GM12878 (cell line): Measurements from ENCODE around the gene DXO. TPM values are rescaled to one million over a fixed set of nuclear protein-coding genes. Genes with fewer than 3 reads are reported as not detected.

Experiments used
- ATAC-seq: fragments of 200-7000 bp; cut with Tn5 transposase; 3 replicates; pipeline ENCODE4 v1.9.1; 2020; ENCODE audit warnings: mild to moderate bottlenecking, moderate library complexity
- BruUV-seq: library from RNA; stranded (reverse); fragments of 400-500 nt; replicated peaks from 2 replicates; lab custom pipeline; 2021; lab: Mats Ljungman, UMichigan
- CTCF ChIA-PET: fragments of 300-600 bp; sonication (Branson Sonifier 250); formaldehyde crosslinking; extraction: SDS; loops from one replicate; lab custom pipeline; 2021; ENCODE audit warnings: inconsistent platforms; lab: Yijun Ruan, JAX
- POLR2A ChIA-PET: fragments of 350-600 bp; formaldehyde crosslinking; extraction: SDS; loops from one replicate; lab custom pipeline; 2021; ENCODE audit warnings: inconsistent platforms; lab: Charles Lee
- RAD21 ChIA-PET: fragments of 300-600 bp; sonication (Branson Sonifier 250); formaldehyde crosslinking; loops from one replicate; lab custom pipeline; 2023; ENCODE audit warnings: antibody characterized with exemption; ENCODE audit not compliant: unreplicated experiment; lab: Charles Lee
- SMC1A ChIA-PET: fragments of 300-600 bp; sonication (Branson Sonifier 250); formaldehyde crosslinking; loops from one replicate; lab custom pipeline; 2023; ENCODE audit not compliant: unreplicated experiment, uncharacterized antibody; lab: Charles Lee
- DNase-seq: peaks from one replicate; pipeline ENCODE4 v3.0.0-alpha.2; 2011; ENCODE audit warnings: low read depth, low spot score
- FAIRE-seq: peaks from 3 replicates; lab custom pipeline; 2011; peaks lifted over from hg19 to GRCh38; lab: Jason Lieb, UNC
- H2AFZ ChIP-seq: 2 replicates; pipeline ENCODE4 v1.6.0; 2011; ENCODE audit warnings: low read depth, low read length, control low read depth; ENCODE audit not compliant: control insufficient read depth
- H3K27ac ChIP-seq: 2 replicates; pipeline ENCODE4 v1.5.1; 2011; ENCODE audit warnings: control low read depth; ENCODE audit not compliant: control insufficient read depth, insufficient read depth
- H3K27me3 ChIP-seq, 2 experiments: replicated peaks in 1 of 2; 2 replicates each; pipeline versions ENCODE4 v1.6.0 to v1.6.1; 2011; ENCODE audit warnings: low read length in 1 of 2; ENCODE audit not compliant: control insufficient read depth in 2 of 2, insufficient read depth in 2 of 2
- H3K36me3 ChIP-seq, 2 experiments: 2 replicates each; pipeline ENCODE4 v1.5.1; 2011; ENCODE audit warnings: low read length in 1 of 2; ENCODE audit not compliant: control insufficient read depth in 2 of 2, insufficient read depth in 2 of 2
- H3K4me1 ChIP-seq: 2 replicates; pipeline ENCODE4 v1.6.1; 2011; ENCODE audit warnings: mild to moderate bottlenecking, low read length, moderate library complexity, mixed read lengths; ENCODE audit not compliant: control insufficient read depth, insufficient read depth
- H3K4me2 ChIP-seq: 2 replicates; pipeline ENCODE4 v1.6.0; 2011; ENCODE audit warnings: control low read depth; ENCODE audit not compliant: control insufficient read depth, insufficient read depth
- H3K4me3 ChIP-seq: fragments of 200-600 bp; sonication (generic); 2 replicates; pipeline ENCODE4 v1.5.1; 2016
- H3K79me2 ChIP-seq: 2 replicates; pipeline ENCODE4 v1.6.0; 2011; ENCODE audit warnings: low read length; ENCODE audit not compliant: control insufficient read depth, insufficient read depth
- H3K9ac ChIP-seq: 2 replicates; pipeline ENCODE4 v1.8.0; 2011; ENCODE audit warnings: low read length, control low read depth, mixed read lengths; ENCODE audit not compliant: control insufficient read depth, insufficient read depth
- H3K9me3 ChIP-seq: replicated peaks from 3 replicates; pipeline ENCODE4 v1.5.1; 2011; ENCODE audit warnings: mild to moderate bottlenecking, low read length; ENCODE audit not compliant: control insufficient read depth, insufficient read depth
- H4K20me1 ChIP-seq: 2 replicates; pipeline ENCODE4 v1.6.0; 2011; ENCODE audit not compliant: control insufficient read depth, insufficient read depth
- NR2C1 ChIP-seq: fragments of 450-650 bp; IDR thresholded peaks from 2 replicates; pipeline ENCODE4 v1.6.1; 2017; ENCODE audit warnings: antibody characterized with exemption, mild to moderate bottlenecking, moderate library complexity
- NRF1 ChIP-seq: conservative IDR thresholded peaks from 2 replicates; pipeline ENCODE4 v1.6.1; 2011; ENCODE audit warnings: mild to moderate bottlenecking, low read depth, low read length, improper control_type of control experiment
- ZZZ3 ChIP-seq: IDR thresholded peaks from 2 replicates; pipeline ENCODE4 v1.6.1; 2011; ENCODE audit warnings: low read depth; ENCODE audit not compliant: control insufficient read depth, insufficient read length
- WGBS: methylation state at CpG from one replicate; pipeline ENCODE4 v1.1.6; 2016; ENCODE audit warnings: low lambda C conversion rate; ENCODE audit not compliant: insufficient replicate concordance, insufficient coverage; ENCODE audit errors: missing lambda C conversion rate; 5-methylcytosine and 5-hydroxymethylcytosine counted together
- in situ Hi-C: fragments of 300-500 bp; cut with MboI; formaldehyde crosslinking; loops from 9 replicates; pipeline ENCODE4 v1.14.3; 2018; ENCODE audit warnings: mixed read lengths
- intact Hi-C: fragments of 100-400 bp; cut with micrococcal nuclease; formaldehyde crosslinking; loops from one replicate; pipeline ENCODE4 v1.14.2; 2022; ENCODE audit not compliant: unreplicated experiment
- polyA plus RNA-seq, 11 experiments: library from polyadenylated mRNA; depleted of rRNA in 4 of 11; unstranded in 6 of 11; stranded (reverse) in 5 of 11; fragments of >200 nt; fragmentation: Nextera tagmentation in 4 of 11; fragmentation: Illumina TruSeq in 1 of 11; extraction: Ambion mirVana in 4 of 11; extraction: Trizol in 1 of 11; gene quantifications; 1 replicate in 1 of 11; 2 replicates in 10 of 11; pipeline versions ENCODE4 v1.2.1 to v1.2.3, GENCODE V29; 2011 to 2016; ENCODE audit warnings: inconsistent platforms in 2 of 11, missing spikeins in 2 of 11, low read depth in 1 of 11
- total RNA-seq, 4 experiments: library from RNA; depleted of rRNA in 3 of 4; stranded (reverse); fragments of >200 nt in 3 of 4; fragmentation: Illumina TruSeq in 1 of 4; extraction: Trizol in 1 of 4; gene quantifications; 2 replicates each; pipeline versions ENCODE4 v1.2.1 to v1.2.3, GENCODE V29; 2013 to 2021
- TF ChIP-seq, protein P1 (sequence below): IDR thresholded peaks from 2 replicates; pipeline ENCODE4 v1.6.1; 2011; ENCODE audit warnings: low read depth, low read length, improper control_type of control experiment, borderline replicate concordance

The DXO gene
- total and polyA plus RNA-seq, 10 of the 15 experiments (the other 5 are each of a cell fraction or from before 2014, with no cell fraction given), result 4.5 to 21.4 (median 16.3) TPM

DNA sequence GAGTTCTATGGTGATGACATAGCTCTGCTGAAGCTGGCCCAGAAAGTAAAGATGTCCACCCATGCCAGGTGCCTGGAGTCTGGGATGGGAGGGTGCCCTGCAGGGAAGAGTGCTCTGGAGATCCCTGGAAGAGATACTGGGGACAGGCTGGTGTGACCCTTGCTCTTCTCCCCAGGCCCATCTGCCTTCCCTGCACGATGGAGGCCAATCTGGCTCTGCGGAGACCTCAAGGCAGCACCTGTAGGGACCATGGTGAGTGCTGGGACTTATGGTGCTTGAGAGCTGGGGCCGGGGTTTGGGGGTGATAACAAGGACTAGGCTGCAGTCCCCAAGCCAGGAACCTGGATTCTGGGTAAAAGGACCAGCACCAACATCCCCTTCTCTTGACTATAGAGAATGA, 28.2 kb downstream of the DXO start:
- Histone ChIP-seq H3K4me1 (peaks cover 3% of the 10 kb centered on the region; the same call in 1 of the 2 replicates), H3K9ac (no peak overlapping the region), H3K4me2 (no peak overlapping the region), H3K36me3 (no peaks in the 10 kb centered on the region), H4K20me1 (no peaks in the 10 kb centered on the region), H3K79me2 (no peaks in the 10 kb centered on the region), H3K4me3 (no peak overlapping the region), H3K27me3 (peaks cover 0 to 3% of the 10 kb centered on the region in 2 experiments; a peak in 3 of 4 replicates), H2AFZ (no peak overlapping the region), H3K27ac (no peak overlapping the region), H3K9me3 (no peaks in the 10 kb centered on the region)
- no peak for ATAC-seq
- intact Hi-C loops (no loop called here), in situ Hi-C loops (no loop called here)
- no peak for DNase-seq
- ChIA-PET POLR2A (interaction anchor here (0.5 kb wide), 1 partner anchor 171 kb away, joined by 5 read pairs; no protein-coding TSS in a partner anchor), RAD21 (no interaction called here), CTCF (no interaction called here), SMC1A (interaction anchor here (1.5 kb wide), 1 partner anchor 28 kb away, joined by 3 read pairs; the partner anchor contains the start of gene DXO)
- no peak for FAIRE-seq
- TF ChIP-seq NRF1, result no peak
- WGBS, result 33% methylated on average over 3 of the region's 3 CpGs
- no TSS peak for BruUV-seq

DNA sequence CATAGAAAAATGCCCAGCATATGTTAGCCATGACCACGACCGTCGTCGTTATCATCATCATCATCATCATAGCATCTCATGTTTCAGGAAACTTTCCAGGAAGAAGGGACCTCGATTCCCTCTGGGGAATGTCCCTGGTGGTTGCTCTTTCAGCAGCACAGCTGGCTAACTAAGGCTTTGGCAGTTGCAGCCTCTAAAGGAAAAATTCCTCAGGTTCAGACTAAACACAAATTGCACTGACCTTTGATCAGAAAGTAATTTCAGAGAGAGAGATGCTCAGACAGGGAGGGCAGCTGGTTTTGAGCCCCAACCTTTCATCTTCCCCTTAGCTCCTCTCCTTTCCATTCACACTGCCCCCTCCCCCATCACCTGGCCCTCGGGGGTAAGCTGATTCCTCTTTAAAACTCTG, 31.7 kb downstream of the DXO start:
- Histone ChIP-seq H3K36me3 (no peaks in the 10 kb centered on the region), H3K9ac (no peak overlapping the region), H4K20me1 (no peaks in the 10 kb centered on the region), H3K4me1 (no peaks in the 10 kb centered on the region), H3K4me3 (no peak overlapping the region), H3K27ac (no peak overlapping the region), H3K9me3 (no peaks in the 10 kb centered on the region), H2AFZ (no peak overlapping the region), H3K4me2 (no peak overlapping the region), H3K27me3 (peaks cover 0 to 4% of the 10 kb centered on the region in 2 experiments; a peak in 3 of 4 replicates), H3K79me2 (no peaks in the 10 kb centered on the region)
- in situ Hi-C loops, result no loop called here
- no TSS peak for BruUV-seq
- TF ChIP-seq NR2C1 (no peak), ZZZ3 (no peak)
- TF ChIP-seq, protein P1, sequence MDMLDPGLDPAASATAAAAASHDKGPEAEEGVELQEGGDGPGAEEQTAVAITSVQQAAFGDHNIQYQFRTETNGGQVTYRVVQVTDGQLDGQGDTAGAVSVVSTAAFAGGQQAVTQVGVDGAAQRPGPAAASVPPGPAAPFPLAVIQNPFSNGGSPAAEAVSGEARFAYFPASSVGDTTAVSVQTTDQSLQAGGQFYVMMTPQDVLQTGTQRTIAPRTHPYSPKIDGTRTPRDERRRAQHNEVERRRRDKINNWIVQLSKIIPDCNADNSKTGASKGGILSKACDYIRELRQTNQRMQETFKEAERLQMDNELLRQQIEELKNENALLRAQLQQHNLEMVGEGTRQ, result no peak
- RAD21 ChIA-PET, result no interaction called here
- ATAC-seq (no peak), DNase-seq (no peak), FAIRE-seq (no peak)
- 13% methylated on average over 6 of the region's 6 CpGs for WGBS
- CTCF ChIA-PET, result interaction anchor here (1.5 kb wide), 1 partner anchor 12 kb away, joined by 5 read pairs; no protein-coding TSS in a partner anchor
- SMC1A ChIA-PET, result interaction anchor here (1.1 to 1.7 kb wide), 3 partner anchors 10 to 19 kb away, joined by 4 to 5 read pairs (median 4); partner anchors contain the start of genes NELFE and SKIC2
- POLR2A ChIA-PET, result no interaction called here
- intact Hi-C loops, result no loop called here
